HG02840 (cell line): ENCODE data around the gene OR1J2.

Experiments
- ATAC-seq: cut with Tn5 transposase; IDR thresholded peaks from one replicate; pipeline ENCODE4 v1.9.1; 2021; ENCODE audit warnings: mild to moderate bottlenecking, moderate library complexity, moderate number of reproducible peaks; ENCODE audit not compliant: unreplicated experiment, low FRiP score

Gene OR1J2

DNA sequence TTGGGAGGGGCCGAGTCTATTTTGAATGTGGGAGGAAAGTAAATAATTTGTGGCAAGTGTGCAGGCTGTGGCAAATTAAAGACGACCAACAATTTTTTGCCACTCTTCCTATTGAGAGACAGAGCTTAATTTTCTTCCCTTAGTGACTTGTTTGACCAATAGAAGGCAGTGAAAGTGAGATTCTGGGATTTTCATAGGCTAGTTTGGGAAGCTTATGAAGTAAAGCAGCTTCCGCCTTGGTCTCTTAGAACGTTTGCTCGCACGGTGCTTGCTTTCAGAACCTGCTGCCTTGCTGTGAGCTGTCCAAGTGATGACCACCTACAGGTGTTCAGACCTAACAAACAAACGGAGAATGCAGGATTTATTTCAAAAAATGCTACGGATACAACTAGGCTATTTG is 35.6 kb downstream of the OR1J2 start:
- ATAC-seq, result no peak

DNA sequence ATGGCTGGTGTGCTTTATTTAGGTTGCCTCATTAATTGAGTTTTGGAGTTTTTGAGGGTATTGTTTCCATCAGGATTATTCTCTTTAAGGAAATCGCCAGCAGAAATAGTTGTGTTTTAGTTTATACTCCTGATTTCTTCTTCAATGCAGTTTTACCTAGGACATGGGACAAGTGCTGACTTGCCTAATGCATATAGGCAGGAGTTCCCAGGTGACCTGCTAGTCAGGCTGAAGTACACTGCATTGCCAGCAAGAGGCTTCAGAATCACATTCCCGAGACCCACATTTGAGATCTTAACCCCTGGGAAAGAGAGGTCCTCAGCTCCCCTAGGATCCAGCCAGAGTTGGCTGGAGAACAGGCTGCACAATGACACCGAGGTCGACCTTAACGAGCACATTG is 40.8 kb downstream of the OR1J2 start:
- ATAC-seq, result no peak

DNA sequence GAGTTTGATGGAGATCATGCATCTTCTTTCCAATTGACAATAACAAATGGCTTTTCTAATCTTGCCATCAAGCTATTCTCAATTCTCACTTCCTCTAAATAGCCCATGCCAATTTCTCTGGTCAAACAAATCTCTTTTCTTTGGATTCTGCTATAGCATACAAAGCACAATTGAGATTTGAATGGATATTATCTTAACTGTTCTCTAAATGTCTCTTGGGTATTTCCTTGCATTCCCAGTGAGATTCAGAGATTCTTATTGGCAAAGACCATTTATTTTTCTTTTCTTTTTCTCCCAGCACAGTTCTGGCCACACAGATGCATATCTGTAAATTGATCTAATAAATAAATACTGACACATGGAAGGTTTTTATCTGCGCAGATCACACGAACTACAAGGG is 42.2 kb downstream of the OR1J2 start, which contains the start of gene OR1N2:
Gene OR1N2 (plus strand): TSS at position 301 of the 400 bp plus-strand sequence. CDS start 100 bp downstream, outside the sequence.
- ATAC-seq, result no peak
